ENCODE results near the gene CCM2.

Gene CCM2

DNA sequence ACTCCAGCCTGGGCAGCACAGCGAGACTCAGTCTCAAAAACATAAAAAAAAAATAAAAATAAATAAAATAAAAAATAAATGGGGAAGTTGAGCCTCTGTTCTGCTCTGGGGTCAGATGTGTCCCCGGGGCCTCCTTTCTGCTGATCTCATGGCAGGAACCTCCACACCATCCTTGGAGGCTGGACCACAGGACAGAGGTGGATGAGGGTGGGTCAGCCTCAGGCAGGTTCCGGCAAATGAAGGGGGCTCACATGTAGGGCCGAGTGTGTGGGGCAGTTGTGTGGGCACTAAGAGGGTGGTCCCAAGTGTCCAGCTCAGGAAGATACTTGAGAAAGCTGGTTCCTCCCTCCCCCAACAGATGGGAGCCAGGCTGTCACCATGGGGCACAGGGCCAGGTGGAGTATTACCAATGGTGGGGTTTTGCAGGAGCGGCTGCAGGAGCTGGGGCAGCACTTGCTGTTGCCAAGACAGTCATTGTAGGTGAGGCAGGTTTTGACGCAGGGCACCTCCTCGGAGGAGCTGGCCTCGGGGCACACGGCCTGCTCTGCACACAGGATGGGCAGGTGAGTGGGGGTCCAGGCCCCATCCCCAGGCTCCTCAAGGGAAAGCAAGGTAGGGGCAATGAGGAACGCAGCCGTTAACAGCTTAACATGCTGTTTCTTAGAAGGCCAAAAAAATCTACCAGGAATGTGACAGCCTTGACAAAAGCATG, 125.3 kb downstream of the CCM2 start:
- H3K9ac ChIP-seq (ENCODE audit: low read depth, low read length), result no peak overlapping the region
- no peaks in the 10 kb centered on the region for H3K9me3 ChIP-seq (ENCODE audit: control insufficient read depth, insufficient read depth, low read length)
- no peak overlapping the region for H3K4me3 ChIP-seq (ENCODE audit: low read depth, low read length)
- no peaks in the 10 kb centered on the region for H3K36me3 ChIP-seq (ENCODE audit: control insufficient read depth, insufficient read depth, low read length)
- H3K27me3 ChIP-seq (ENCODE audit: control insufficient read depth, insufficient read depth, low read length), result no peaks in the 10 kb centered on the region
- peaks cover 5% of the 10 kb centered on the region for H3K4me1 ChIP-seq (ENCODE audit: control insufficient read depth, insufficient read depth, low read length)
